GM12878 (cell line): ENCODE measurements around the gene CDC14A. TPM values are rescaled to one million over a fixed set of nuclear protein-coding genes. Genes with fewer than 3 reads are reported as not detected.

Source experiments
- ATAC-seq: fragments of 200-7000 bp; cut with Tn5 transposase; 3 replicates; pipeline ENCODE4 v1.9.1; 2020; ENCODE audit warnings: mild to moderate bottlenecking, moderate library complexity
- BruUV-seq: library from RNA; stranded (reverse); fragments of 400-500 nt; replicated peaks from 2 replicates; lab custom pipeline; 2021; lab: Mats Ljungman, UMichigan
- CTCF ChIA-PET: fragments of 300-600 bp; sonication (Branson Sonifier 250); formaldehyde crosslinking; extraction: SDS; loops from one replicate; lab custom pipeline; 2021; ENCODE audit warnings: inconsistent platforms; lab: Yijun Ruan, JAX
- POLR2A ChIA-PET: fragments of 350-600 bp; formaldehyde crosslinking; extraction: SDS; loops from one replicate; lab custom pipeline; 2021; ENCODE audit warnings: inconsistent platforms; lab: Charles Lee
- RAD21 ChIA-PET: fragments of 300-600 bp; sonication (Branson Sonifier 250); formaldehyde crosslinking; loops from one replicate; lab custom pipeline; 2023; ENCODE audit warnings: antibody characterized with exemption; ENCODE audit not compliant: unreplicated experiment; lab: Charles Lee
- SMC1A ChIA-PET: fragments of 300-600 bp; sonication (Branson Sonifier 250); formaldehyde crosslinking; loops from one replicate; lab custom pipeline; 2023; ENCODE audit not compliant: unreplicated experiment, uncharacterized antibody; lab: Charles Lee
- DNase-seq: peaks from one replicate; pipeline ENCODE4 v3.0.0-alpha.2; 2011; ENCODE audit warnings: low read depth, low spot score
- FAIRE-seq: peaks from 3 replicates; lab custom pipeline; 2011; peaks lifted over from hg19 to GRCh38; lab: Jason Lieb, UNC
- H2AFZ ChIP-seq: 2 replicates; pipeline ENCODE4 v1.6.0; 2011; ENCODE audit warnings: low read depth, low read length, control low read depth; ENCODE audit not compliant: control insufficient read depth
- H3K27ac ChIP-seq: 2 replicates; pipeline ENCODE4 v1.5.1; 2011; ENCODE audit warnings: control low read depth; ENCODE audit not compliant: control insufficient read depth, insufficient read depth
- H3K27me3 ChIP-seq, 2 experiments: replicated peaks in 1 of 2; 2 replicates each; pipeline versions ENCODE4 v1.6.0 to v1.6.1; 2011; ENCODE audit warnings: low read length in 1 of 2; ENCODE audit not compliant: control insufficient read depth in 2 of 2, insufficient read depth in 2 of 2
- H3K36me3 ChIP-seq, 2 experiments: 2 replicates each; pipeline ENCODE4 v1.5.1; 2011; ENCODE audit warnings: low read length in 1 of 2; ENCODE audit not compliant: control insufficient read depth in 2 of 2, insufficient read depth in 2 of 2
- H3K4me1 ChIP-seq: 2 replicates; pipeline ENCODE4 v1.6.1; 2011; ENCODE audit warnings: mild to moderate bottlenecking, low read length, moderate library complexity, mixed read lengths; ENCODE audit not compliant: control insufficient read depth, insufficient read depth
- H3K4me2 ChIP-seq: 2 replicates; pipeline ENCODE4 v1.6.0; 2011; ENCODE audit warnings: control low read depth; ENCODE audit not compliant: control insufficient read depth, insufficient read depth
- H3K4me3 ChIP-seq: fragments of 200-600 bp; sonication (generic); 2 replicates; pipeline ENCODE4 v1.5.1; 2016
- H3K79me2 ChIP-seq: 2 replicates; pipeline ENCODE4 v1.6.0; 2011; ENCODE audit warnings: low read length; ENCODE audit not compliant: control insufficient read depth, insufficient read depth
- H3K9ac ChIP-seq: 2 replicates; pipeline ENCODE4 v1.8.0; 2011; ENCODE audit warnings: low read length, control low read depth, mixed read lengths; ENCODE audit not compliant: control insufficient read depth, insufficient read depth
- H3K9me3 ChIP-seq: replicated peaks from 3 replicates; pipeline ENCODE4 v1.5.1; 2011; ENCODE audit warnings: mild to moderate bottlenecking, low read length; ENCODE audit not compliant: control insufficient read depth, insufficient read depth
- H4K20me1 ChIP-seq: 2 replicates; pipeline ENCODE4 v1.6.0; 2011; ENCODE audit not compliant: control insufficient read depth, insufficient read depth
- ATF2 ChIP-seq: IDR thresholded peaks from 2 replicates; pipeline ENCODE4 v1.6.1; 2012; ENCODE audit warnings: low read length, inconsistent platforms
- BCL11A ChIP-seq: IDR thresholded peaks from 2 replicates; pipeline ENCODE4 v1.6.1; 2011; ENCODE audit warnings: low read depth, low read length
- BCL3 ChIP-seq: IDR thresholded peaks from 2 replicates; pipeline ENCODE4 v1.6.1; 2011; ENCODE audit warnings: borderline replicate concordance, low read depth, mild to moderate bottlenecking, moderate library complexity, low read length; ENCODE audit not compliant: insufficient read depth, poor library complexity, severe bottlenecking
- CBX5 ChIP-seq: sonication (generic); IDR thresholded peaks from 2 replicates; pipeline ENCODE4 v1.6.1; 2016; ENCODE audit warnings: low read depth, moderate library complexity, mild to moderate bottlenecking, inconsistent platforms
- JUND ChIP-seq: IDR thresholded peaks from 2 replicates; pipeline ENCODE4 v1.6.1; 2012; ENCODE audit warnings: low read depth, mild to moderate bottlenecking, low read length, improper control_type of control experiment, moderate library complexity
- PAX5 ChIP-seq: IDR thresholded peaks from 2 replicates; pipeline ENCODE4 v1.6.1; 2011; ENCODE audit warnings: low read depth, low read length, borderline replicate concordance
- POLR2AphosphoS2 ChIP-seq: IDR thresholded peaks from 2 replicates; pipeline ENCODE4 v1.6.1; 2011; ENCODE audit warnings: low read depth, mild to moderate bottlenecking, low read length, improper control_type of control experiment, moderate library complexity
- PRDM15 ChIP-seq: fragments of 450-650 bp; formaldehyde crosslinking; IDR thresholded peaks from 2 replicates; pipeline ENCODE4 v1.4.0; 2020; ENCODE audit warnings: mild to moderate bottlenecking, moderate library complexity
- SIX5 ChIP-seq: IDR thresholded peaks from 2 replicates; pipeline ENCODE4 v1.6.1; 2011; ENCODE audit warnings: mild to moderate bottlenecking, low read depth, low read length, moderate library complexity; ENCODE audit not compliant: severe bottlenecking
- SUPT20H ChIP-seq: IDR thresholded peaks from 2 replicates; pipeline ENCODE4 v1.6.1; 2011; ENCODE audit warnings: low read depth, mild to moderate bottlenecking, low read length, moderate library complexity, borderline replicate concordance; ENCODE audit not compliant: control insufficient read depth
- TAF1 ChIP-seq: IDR thresholded peaks from 2 replicates; pipeline ENCODE4 v1.6.1; 2011; ENCODE audit warnings: mild to moderate bottlenecking, low read depth, low read length, borderline replicate concordance
- YY1 ChIP-seq: IDR thresholded peaks from 2 replicates; pipeline ENCODE4 v1.6.1; 2011; ENCODE audit warnings: low read depth, mild to moderate bottlenecking, low read length
- ZBTB40 ChIP-seq: fragments of 450-650 bp; IDR thresholded peaks from 2 replicates; pipeline ENCODE4 v1.6.1; 2016; ENCODE audit warnings: mild to moderate bottlenecking, moderate library complexity, borderline replicate concordance
- WGBS: methylation state at CpG from one replicate; pipeline ENCODE4 v1.1.6; 2016; ENCODE audit warnings: low lambda C conversion rate; ENCODE audit not compliant: insufficient replicate concordance, insufficient coverage; ENCODE audit errors: missing lambda C conversion rate; 5-methylcytosine and 5-hydroxymethylcytosine counted together
- in situ Hi-C: fragments of 300-500 bp; cut with MboI; formaldehyde crosslinking; loops from 9 replicates; pipeline ENCODE4 v1.14.3; 2018; ENCODE audit warnings: mixed read lengths
- intact Hi-C: fragments of 100-400 bp; cut with micrococcal nuclease; formaldehyde crosslinking; loops from one replicate; pipeline ENCODE4 v1.14.2; 2022; ENCODE audit not compliant: unreplicated experiment
- polyA plus RNA-seq, 11 experiments: library from polyadenylated mRNA; depleted of rRNA in 4 of 11; unstranded in 6 of 11; stranded (reverse) in 5 of 11; fragments of >200 nt; fragmentation: Nextera tagmentation in 4 of 11; fragmentation: Illumina TruSeq in 1 of 11; extraction: Ambion mirVana in 4 of 11; extraction: Trizol in 1 of 11; gene quantifications; 1 replicate in 1 of 11; 2 replicates in 10 of 11; pipeline versions ENCODE4 v1.2.1 to v1.2.3, GENCODE V29; 2011 to 2016; ENCODE audit warnings: inconsistent platforms in 2 of 11, missing spikeins in 2 of 11, low read depth in 1 of 11
- total RNA-seq, 4 experiments: library from RNA; depleted of rRNA in 3 of 4; stranded (reverse); fragments of >200 nt in 3 of 4; fragmentation: Illumina TruSeq in 1 of 4; extraction: Trizol in 1 of 4; gene quantifications; 2 replicates each; pipeline versions ENCODE4 v1.2.1 to v1.2.3, GENCODE V29; 2013 to 2021

The CDC14A gene
- total and polyA plus RNA-seq, 10 of the 15 experiments (the other 5 are each of a cell fraction or from before 2014, with no cell fraction given) = 1.5 to 7.1 (median 5.5) TPM

GRCh38 chr1:100536031-100536430 lies 183.7 kb downstream of the CDC14A start:
- H3K9me3 ChIP-seq = no peaks in the 10 kb centered on the region
- peaks cover 9 to 19% of the 10 kb centered on the region in 2 experiments for H3K27me3 ChIP-seq
- H3K27ac ChIP-seq = no peak overlapping the region
- H3K4me2 ChIP-seq = peak overlapping the region; percentile 68
- ChIA-PET RAD21 (no interaction called here), POLR2A (interaction anchor here (0.5 kb wide), 1 partner anchor 361 kb away, joined by 4 read pairs; no protein-coding TSS in a partner anchor), SMC1A (interaction anchor here (1.2 kb wide), 1 partner anchor 11 kb away, joined by 3 read pairs; no protein-coding TSS in a partner anchor), CTCF (interaction anchor here (1.0 kb wide), 1 partner anchor 13 kb away, joined by 3 read pairs; no protein-coding TSS in a partner anchor)
- no peak overlapping the region for H3K4me3 ChIP-seq
- no peaks in the 10 kb centered on the region for H3K36me3 ChIP-seq
- FAIRE-seq (peak; percentile 95), ATAC-seq (peak; percentile 83), DNase-seq (peak; percentile 73)
- peaks cover 33% of the 10 kb centered on the region for H3K4me1 ChIP-seq
- no peaks in the 10 kb centered on the region for H3K79me2 ChIP-seq
- no TSS peak for BruUV-seq
- no peak overlapping the region for H3K9ac ChIP-seq
- in situ Hi-C loops = no loop called here
- WGBS = 3% methylated on average over 3 of the region's 3 CpGs
- no peak overlapping the region for H2AFZ ChIP-seq
- no peaks in the 10 kb centered on the region for H4K20me1 ChIP-seq
- intact Hi-C loops = loop anchor here (5.0 to 10.0 kb wide), 3 partner anchors 331 to 731 kb away; a partner anchor contains a TSS
- TF ChIP-seq TAF1 (no peak), BCL3 (peak; percentile 30), SUPT20H (no peak), JUND (peak; percentile 49; the same call in 1 of the 2 replicates), SIX5 (no peak), PAX5 (peak; percentile 91), ZBTB40 (no peak), POLR2AphosphoS2 (no peak), BCL11A (peak; percentile 76; the same call in 1 of the 2 replicates), CBX5 (no peak), ATF2 (peak; percentile 80), PRDM15 (CRISPR knock-in tag) (no peak), YY1 (no peak)
